Measurements from ENCODE around the gene LMAN1.

LMAN1 gene

DNA sequence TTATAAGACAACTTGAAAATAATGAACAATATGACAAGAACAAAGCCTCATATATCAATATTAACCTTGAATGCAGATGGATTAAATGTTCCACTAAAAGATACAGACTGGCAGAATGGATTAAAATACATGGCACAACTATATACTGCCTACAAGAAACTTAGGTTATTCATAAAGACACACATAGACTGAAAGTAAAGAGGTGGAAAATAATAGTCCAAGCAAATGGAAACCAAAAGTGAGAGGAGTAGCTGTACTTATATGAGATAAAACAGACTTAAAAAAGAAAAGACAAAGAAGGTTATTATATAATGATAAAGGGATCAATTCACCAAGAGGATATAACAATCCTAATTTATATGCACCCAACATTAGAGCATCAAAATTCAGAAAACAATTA lies 18.2 kb downstream of the LMAN1 start:
- H3K27ac Mint-ChIP-seq = peak overlapping the region; percentile 17
- ATAC-seq (peak; percentile 77), DNase-seq (ENCODE audit: low spot score in 2 of 2) (no peak)
- peaks cover 48% of the 10 kb centered on the region for H3K4me1 Mint-ChIP-seq
- peaks cover 11% of the 10 kb centered on the region for H3K9me3 Mint-ChIP-seq
- peaks cover 100% of the 10 kb centered on the region for H3K36me3 Mint-ChIP-seq
- H3K4me3 Mint-ChIP-seq = peak overlapping the region; percentile 24

DNA sequence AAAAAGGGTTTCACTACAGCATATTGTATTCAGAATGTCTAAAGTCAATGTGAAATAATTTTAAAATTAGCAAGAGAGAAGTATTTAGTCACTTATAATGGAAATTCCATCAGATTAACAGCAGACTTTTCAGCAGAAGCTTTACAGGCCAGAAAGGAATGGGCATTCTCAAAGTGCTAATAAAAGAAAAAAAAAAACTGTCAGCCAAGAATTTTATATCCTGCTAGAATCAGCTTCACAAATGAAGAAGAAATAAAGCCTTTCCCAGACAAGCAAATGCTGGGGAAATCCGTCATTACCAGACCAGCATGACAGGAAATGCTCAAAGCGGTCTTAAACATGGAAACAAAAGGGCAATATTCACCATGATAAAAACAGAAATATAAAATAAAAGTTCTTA lies 18.8 kb downstream of the LMAN1 start:
- DNase-seq (ENCODE audit: low spot score in 2 of 2) = no peak
- peaks cover 48% of the 10 kb centered on the region for H3K4me1 Mint-ChIP-seq
- no peak for ATAC-seq
- peaks cover 100% of the 10 kb centered on the region for H3K36me3 Mint-ChIP-seq
- H3K27ac Mint-ChIP-seq = no peak overlapping the region
- H3K4me3 Mint-ChIP-seq = no peak overlapping the region
- peaks cover 11% of the 10 kb centered on the region for H3K9me3 Mint-ChIP-seq

DNA sequence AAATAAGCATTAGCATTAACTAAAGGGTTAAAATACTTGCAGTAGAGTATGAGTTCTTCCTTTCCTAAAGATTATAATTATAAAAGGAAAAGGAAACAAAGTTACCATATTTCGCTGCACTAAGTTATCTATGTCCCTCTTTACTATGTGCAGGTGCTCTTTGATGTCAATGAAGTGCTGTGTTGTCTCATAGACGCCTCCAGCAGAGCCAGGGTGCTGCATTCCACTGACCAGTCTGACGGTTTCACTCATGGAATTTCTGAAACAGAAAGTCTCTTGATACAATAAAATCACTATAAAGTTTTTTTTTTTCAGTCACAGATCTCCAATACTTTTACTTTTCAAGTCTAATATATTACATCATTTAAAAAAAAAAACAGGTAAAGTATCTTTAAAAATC lies 26.1 kb downstream of the LMAN1 start:
- peaks cover 6% of the 10 kb centered on the region for H3K4me1 Mint-ChIP-seq
- no peak overlapping the region for H3K27ac Mint-ChIP-seq
- peaks cover 100% of the 10 kb centered on the region for H3K36me3 Mint-ChIP-seq
- H3K9me3 Mint-ChIP-seq = no peaks in the 10 kb centered on the region
- H3K4me3 Mint-ChIP-seq = no peak overlapping the region
- DNase-seq (ENCODE audit: low spot score in 2 of 2) (no peak), ATAC-seq (no peak)

DNA sequence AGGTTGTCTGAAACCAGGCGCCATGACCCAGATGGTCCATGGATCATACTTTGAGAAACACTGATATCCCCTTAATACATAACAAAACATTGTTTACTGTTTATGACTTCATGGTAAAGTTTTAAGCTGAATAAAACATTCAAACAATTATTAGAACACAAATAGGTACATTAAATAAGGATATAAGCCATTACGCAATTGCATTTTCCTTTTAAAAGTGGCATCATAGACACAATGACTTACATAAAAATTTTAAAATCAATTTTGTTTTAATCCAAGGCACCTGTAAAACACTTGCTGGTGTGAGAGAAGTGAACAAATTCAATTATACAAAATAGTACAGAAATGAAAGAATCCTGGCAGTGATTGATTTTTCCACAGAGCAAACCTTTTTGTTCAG lies 30.4 kb downstream of the LMAN1 start:
- Mint-ChIP-seq H3K27ac (no peak overlapping the region), H3K36me3 (peaks cover 77% of the 10 kb centered on the region), H3K9me3 (no peaks in the 10 kb centered on the region), H3K4me1 (no peaks in the 10 kb centered on the region), H3K4me3 (no peak overlapping the region)
- DNase-seq (ENCODE audit: low spot score in 2 of 2) (no peak), ATAC-seq (no peak)

DNA sequence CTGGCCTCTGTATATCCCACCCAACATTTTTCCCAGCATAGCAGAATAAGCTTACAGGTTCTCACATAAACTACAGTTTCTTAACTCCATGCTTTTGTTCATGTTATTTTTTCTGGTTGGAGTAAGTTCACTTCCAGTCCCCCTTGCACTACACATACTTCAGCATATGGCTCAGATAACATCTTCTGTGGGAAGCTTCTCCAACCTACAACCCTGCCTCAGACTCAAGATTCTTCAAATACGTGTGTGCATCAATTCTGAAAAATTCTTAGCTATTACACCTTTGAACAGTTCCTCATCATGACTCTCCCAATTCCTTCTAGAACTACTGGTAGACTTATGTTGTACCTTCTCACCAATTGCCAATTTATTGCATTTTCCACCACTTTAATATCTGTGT lies 33.1 kb downstream of the LMAN1 start:
- peaks cover 50% of the 10 kb centered on the region for H3K36me3 Mint-ChIP-seq
- H3K4me1 Mint-ChIP-seq = no peaks in the 10 kb centered on the region
- no peak overlapping the region for H3K4me3 Mint-ChIP-seq
- ATAC-seq (no peak), DNase-seq (ENCODE audit: low spot score in 2 of 2) (no peak)
- no peak overlapping the region for H3K27ac Mint-ChIP-seq
- no peaks in the 10 kb centered on the region for H3K9me3 Mint-ChIP-seq

DNA sequence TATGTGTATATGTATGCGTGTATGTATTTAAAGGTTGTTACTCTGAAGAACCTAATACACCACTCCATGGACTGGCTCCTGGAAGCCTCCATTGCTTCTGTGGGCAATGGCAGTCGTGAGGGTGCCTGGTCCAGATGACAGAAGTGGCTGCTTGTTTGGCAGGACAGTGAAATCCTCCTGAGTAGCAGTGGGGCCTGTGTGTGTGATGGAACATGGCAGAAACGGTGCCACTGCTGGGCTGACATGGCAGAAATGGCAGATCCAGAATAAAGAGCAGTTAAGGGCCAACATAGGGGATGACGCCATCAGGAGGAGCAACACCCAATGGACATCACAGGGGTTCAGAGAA lies 34.5 kb downstream of the LMAN1 start:
- peaks cover 36% of the 10 kb centered on the region for H3K36me3 Mint-ChIP-seq
- ATAC-seq = peak; percentile 9

DNA sequence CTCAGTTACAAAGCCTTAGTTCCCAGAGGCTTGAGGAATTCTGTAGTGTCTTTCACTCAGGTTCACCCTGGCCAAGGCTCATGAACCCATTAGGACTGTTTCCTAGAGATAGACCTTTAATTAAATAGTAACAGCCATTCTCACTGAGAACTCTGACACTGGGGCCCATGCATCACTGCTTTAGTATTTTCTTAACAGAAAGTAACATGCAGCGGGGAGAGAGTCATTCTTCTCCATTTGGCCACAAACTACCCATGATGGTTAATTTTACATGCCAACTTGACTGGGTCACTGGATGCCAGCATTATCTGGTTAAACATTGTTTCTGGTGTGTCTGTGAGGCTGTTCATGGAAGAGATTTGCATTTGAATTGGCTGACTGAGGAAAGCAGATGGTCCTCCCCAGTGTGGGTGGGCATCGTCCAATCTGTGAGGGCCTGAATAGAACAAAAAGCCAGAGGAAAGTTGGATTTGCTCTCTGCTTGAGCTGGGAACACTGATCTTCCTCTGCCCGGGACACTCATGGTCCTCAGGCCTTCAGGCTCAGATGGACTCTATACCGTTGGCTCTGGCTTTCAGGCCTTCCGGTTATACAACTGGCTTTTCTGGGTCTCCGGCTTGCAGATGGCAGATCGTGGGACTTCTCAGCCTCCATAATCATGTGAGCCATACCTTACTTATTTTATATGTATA lies 35.0 kb downstream of the LMAN1 start:
- H3K4me3 Mint-ChIP-seq = no peak overlapping the region
- no peaks in the 10 kb centered on the region for H3K9me3 Mint-ChIP-seq
- H3K27ac Mint-ChIP-seq = no peak overlapping the region
- H3K4me1 Mint-ChIP-seq = no peaks in the 10 kb centered on the region
- H3K36me3 Mint-ChIP-seq = peaks cover 31% of the 10 kb centered on the region
- ATAC-seq = peak; percentile 38
- no peak for DNase-seq (ENCODE audit: low spot score in 2 of 2)

More for the DNA sequence above, 34.5 kb downstream of the LMAN1 start:
- Mint-ChIP-seq H3K4me1 (no peaks in the 10 kb centered on the region), H3K27ac (no peak overlapping the region), H3K9me3 (no peaks in the 10 kb centered on the region), H3K4me3 (no peak overlapping the region)
- DNase-seq (ENCODE audit: low spot score in 2 of 2) = no peak

DNA sequence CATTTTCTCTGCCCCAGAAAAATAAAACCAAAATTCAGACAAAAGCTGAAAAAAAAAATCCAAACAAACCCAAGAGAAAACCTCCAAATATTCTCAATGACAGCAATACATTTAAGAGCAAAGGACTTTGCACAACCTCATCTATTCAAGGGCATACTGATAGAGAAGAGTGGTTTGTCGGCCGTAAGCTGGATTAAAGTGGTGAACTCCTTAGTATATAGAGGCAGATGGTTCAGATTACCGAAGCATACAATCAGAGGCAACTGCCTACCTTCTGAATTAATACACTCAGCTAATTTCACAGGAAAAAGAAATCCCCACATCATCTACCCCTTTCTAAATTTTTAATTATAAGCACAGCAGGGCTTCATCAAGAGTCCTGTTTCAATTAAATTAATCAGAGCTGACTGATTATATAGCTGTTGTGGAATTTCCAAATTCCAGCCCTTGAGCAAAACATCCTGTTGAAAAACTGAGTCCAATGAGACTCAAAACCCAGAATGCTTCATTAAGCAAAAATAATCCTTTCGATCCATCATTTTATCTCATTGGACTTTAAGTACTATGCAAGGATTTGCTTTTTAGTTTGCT lies 40.5 kb downstream of the LMAN1 start, which contains the start of gene CPLX4:
CPLX4 (minus strand) TSS at position 190 of the 591 bp plus-strand sequence; CDS start at position 3, 187 bp downstream.
- DNase-seq (ENCODE audit: low spot score in 2 of 2) = no peak
- H3K36me3 Mint-ChIP-seq = no peaks in the 10 kb centered on the region
- H3K4me3 Mint-ChIP-seq = no peak within 1 kb of the TSS
- no peak for ATAC-seq
- no peaks in the 10 kb centered on the region for H3K4me1 Mint-ChIP-seq
- no peak within 1 kb of the TSS for H3K27ac Mint-ChIP-seq
- H3K9me3 Mint-ChIP-seq = no peaks in the 10 kb centered on the region

DNA sequence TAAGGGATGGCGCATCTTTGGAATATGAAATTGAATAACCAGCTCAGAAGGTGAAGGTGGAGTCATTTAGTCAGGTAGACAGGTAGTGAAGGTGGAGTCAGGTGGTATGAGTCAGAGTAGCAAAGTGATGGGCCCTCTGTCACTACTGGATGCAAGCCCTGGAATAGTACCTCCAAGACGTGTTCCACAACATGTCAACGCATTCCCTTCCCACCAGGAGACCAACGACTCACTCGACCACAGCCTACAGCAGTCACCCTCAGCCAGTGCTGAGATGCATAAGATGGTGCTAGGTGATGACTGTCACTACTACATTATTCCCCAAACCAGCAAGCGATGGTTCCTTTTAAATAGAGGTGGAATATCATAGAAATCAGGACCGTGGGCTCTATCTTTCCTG lies 47.4 kb downstream of the LMAN1 start:
- Mint-ChIP-seq H3K27ac (no peak overlapping the region), H3K4me1 (peaks cover 7% of the 10 kb centered on the region), H3K36me3 (no peaks in the 10 kb centered on the region), H3K9me3 (no peaks in the 10 kb centered on the region), H3K4me3 (no peak overlapping the region)
- ATAC-seq = no peak
- no peak for DNase-seq (ENCODE audit: low spot score in 2 of 2)

DNA sequence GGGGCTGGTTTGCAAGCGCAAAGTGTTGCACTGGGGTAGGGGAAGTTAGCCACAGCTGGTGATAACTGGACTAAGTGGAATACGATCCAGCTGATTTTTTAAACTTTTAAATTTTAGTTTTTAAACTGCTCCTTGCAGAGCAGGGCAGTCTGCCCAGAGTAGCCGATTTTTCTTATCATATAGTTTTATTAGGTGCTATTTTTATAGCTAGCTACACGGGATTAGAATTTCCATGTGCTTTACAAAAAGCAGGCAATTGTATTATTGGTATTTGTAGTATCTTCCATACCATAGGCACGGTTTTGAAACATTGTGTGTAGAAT lies 50.2 kb downstream of the LMAN1 start:
- no peak for DNase-seq (ENCODE audit: low spot score in 2 of 2)
- no peak for ATAC-seq
- H3K4me3 Mint-ChIP-seq = peak overlapping the region; percentile 40
- H3K36me3 Mint-ChIP-seq = no peaks in the 10 kb centered on the region
- H3K4me1 Mint-ChIP-seq = peaks cover 7% of the 10 kb centered on the region
- H3K27ac Mint-ChIP-seq = no peak overlapping the region
- H3K9me3 Mint-ChIP-seq = no peaks in the 10 kb centered on the region

DNA sequence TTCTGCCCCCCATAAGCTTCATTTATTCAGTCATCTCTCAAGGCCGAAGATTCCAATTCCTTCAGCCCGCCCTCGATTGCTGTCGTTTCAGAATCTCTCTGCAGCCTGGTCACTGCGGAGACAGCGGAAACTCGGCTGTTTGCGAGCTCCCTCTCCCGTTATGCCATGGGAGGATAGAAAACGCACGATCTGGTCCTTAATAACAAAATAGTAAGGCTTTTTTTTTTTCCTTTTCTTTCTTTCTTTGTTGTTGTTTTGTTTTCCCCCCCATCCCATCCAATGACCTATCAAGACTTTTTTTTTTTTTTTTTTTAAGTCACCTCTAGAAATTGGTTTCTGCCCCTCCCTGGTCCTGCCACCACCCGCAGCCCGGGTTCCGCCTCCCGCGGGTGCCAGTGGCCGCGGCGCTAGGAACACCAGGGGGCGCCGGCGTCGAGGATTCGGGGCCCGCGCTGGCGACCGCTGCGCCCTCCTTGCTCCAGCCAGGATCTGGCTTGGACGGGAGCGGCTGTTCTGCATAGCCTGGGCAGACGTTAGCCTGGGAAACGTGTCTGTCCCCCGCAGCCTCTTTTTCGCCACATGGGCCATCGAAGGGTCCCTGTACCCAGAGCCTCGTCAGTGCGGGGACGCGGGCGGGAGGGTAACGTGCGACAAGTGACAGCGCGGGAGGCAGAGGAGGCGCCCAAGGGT lies 50.7 kb downstream of the LMAN1 start:
- DNase-seq (ENCODE audit: low spot score in 2 of 2) = peak; percentile 74 to 86
- peaks cover 7% of the 10 kb centered on the region for H3K4me1 Mint-ChIP-seq
- peak; percentile 90 for ATAC-seq
- H3K36me3 Mint-ChIP-seq = no peaks in the 10 kb centered on the region
- H3K27ac Mint-ChIP-seq = no peak overlapping the region
- peak overlapping the region; percentile 40 for H3K4me3 Mint-ChIP-seq
- no peaks in the 10 kb centered on the region for H3K9me3 Mint-ChIP-seq

DNA sequence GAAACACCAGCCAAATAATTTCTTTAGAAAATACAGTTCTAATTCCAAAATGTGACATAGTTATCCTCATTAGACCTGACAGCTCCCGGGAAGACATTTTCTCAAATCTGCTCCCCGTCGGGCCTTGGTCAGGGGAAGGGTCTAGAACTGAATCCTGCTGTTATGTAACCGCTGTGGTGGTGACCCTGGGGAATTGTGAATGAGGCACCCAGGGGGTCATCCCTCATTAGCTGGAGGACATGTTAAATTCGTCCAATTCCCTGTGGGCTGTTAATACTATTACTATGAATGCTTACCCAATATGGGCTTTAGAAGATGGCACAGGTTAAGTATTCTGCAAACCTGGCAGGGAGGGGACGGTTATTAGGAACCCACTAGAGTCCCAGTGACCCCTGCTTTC lies 52.4 kb downstream of the LMAN1 start:
- Mint-ChIP-seq H3K4me3 (no peak overlapping the region), H3K4me1 (peaks cover 7% of the 10 kb centered on the region)

DNA sequence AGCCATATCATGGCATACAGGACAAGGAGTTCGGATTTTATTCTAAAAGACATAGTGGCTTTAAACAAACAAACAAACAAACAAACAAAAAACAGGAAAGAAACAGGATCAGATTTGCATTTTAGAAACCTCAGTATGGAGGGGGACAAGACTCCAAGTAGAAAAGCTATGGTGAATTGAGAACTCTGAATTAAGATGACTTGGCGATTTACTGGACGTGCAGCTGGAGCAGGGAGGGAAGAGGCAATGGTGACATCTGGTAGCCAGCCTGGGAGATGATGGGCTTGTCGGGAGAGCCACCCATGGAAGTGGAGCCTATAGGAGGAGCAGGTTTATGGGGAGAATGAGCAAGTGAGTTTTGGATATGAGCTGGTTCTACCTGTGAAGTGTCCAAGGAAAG lies 53.8 kb downstream of the LMAN1 start:
- peaks cover 7% of the 10 kb centered on the region for H3K4me1 Mint-ChIP-seq
- ATAC-seq (no peak), DNase-seq (ENCODE audit: low spot score in 2 of 2) (no peak)
- no peaks in the 10 kb centered on the region for H3K36me3 Mint-ChIP-seq
- no peak overlapping the region for H3K27ac Mint-ChIP-seq
- no peaks in the 10 kb centered on the region for H3K9me3 Mint-ChIP-seq
- no peak overlapping the region for H3K4me3 Mint-ChIP-seq

More for the DNA sequence above, 52.4 kb downstream of the LMAN1 start:
- Mint-ChIP-seq H3K36me3 (no peaks in the 10 kb centered on the region), H3K27ac (no peak overlapping the region), H3K9me3 (no peaks in the 10 kb centered on the region)
- ATAC-seq = no peak
- DNase-seq (ENCODE audit: low spot score in 2 of 2) = no peak

DNA sequence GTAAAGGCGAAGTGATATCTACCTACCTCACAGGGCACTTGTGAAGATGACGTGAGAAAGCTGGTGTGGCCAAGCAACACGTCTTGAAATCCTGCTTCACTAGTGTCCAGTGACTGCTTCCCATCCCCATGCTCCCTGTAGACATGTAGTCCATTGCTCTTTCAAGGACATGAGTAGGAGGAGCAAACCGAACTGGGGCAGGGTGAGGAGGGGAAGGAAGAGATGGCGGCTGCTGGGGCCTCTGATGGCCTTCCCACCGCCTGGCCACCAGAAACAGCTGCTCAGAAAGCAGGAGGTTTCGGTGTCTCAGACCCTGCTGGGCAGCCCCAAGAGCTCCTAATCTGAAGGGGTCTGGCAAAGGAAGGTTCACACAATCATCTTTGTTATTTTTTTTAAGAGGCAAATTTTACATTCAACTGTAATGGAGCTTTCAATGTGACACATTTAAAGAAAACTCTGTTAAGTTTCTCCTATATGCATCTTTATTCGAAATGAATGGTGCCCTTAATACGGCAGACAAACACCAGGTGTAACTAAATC lies 55.3 kb downstream of the LMAN1 start:
- Mint-ChIP-seq H3K36me3 (no peaks in the 10 kb centered on the region), H3K4me3 (no peak overlapping the region), H3K9me3 (no peaks in the 10 kb centered on the region), H3K27ac (no peak overlapping the region), H3K4me1 (peaks cover 7% of the 10 kb centered on the region)
- DNase-seq (ENCODE audit: low spot score in 2 of 2) (no peak), ATAC-seq (no peak)

DNA sequence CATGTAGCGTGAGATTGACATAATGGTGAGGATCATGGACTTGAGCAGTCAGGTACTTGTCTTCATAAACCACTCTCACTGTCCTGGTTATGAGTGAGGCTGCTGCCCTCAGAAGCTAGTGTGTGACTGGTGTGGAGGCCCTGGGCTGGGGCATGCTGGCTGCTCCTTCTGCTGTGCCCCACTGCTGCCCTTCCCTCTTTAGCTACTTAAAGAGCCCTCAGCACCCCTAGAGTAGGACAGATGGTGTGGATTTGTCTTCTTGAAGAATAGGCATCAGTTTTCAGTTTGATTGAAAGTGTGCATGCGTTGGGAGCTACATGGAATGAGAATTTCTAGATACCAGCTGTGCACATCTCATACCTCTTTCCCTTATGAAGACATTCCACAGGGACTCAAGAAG lies 56.1 kb downstream of the LMAN1 start:
- no peaks in the 10 kb centered on the region for H3K4me1 Mint-ChIP-seq
- no peak overlapping the region for H3K27ac Mint-ChIP-seq
- ATAC-seq (no peak), DNase-seq (ENCODE audit: low spot score in 2 of 2) (no peak)
- no peaks in the 10 kb centered on the region for H3K9me3 Mint-ChIP-seq
- H3K4me3 Mint-ChIP-seq = no peak overlapping the region
- no peaks in the 10 kb centered on the region for H3K36me3 Mint-ChIP-seq

DNA sequence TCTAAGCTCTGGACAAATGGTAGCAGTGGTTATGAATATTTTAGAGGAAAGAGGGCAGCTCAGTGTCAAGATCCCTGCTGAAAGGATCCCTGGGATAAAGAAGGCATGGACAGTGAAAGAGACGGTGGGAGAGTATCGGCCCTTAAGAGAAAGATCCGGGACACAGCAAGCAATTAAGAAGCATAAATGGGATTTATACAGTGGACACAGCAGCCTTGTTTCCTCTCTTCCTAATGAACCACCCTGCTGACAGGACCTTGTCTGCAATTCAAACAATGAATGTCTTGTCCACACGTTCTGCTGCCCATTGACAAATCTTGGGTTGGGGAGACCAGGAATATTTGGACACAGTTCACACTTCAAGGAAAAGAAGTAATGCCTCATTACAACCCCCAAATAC lies 57.1 kb downstream of the LMAN1 start:
- Mint-ChIP-seq H3K4me1 (no peaks in the 10 kb centered on the region), H3K9me3 (no peaks in the 10 kb centered on the region), H3K36me3 (no peaks in the 10 kb centered on the region), H3K4me3 (no peak overlapping the region), H3K27ac (no peak overlapping the region)
- ATAC-seq (no peak), DNase-seq (ENCODE audit: low spot score in 2 of 2) (no peak)
